Activated CD4-positive, alpha-beta T cell treated with anti-CD3 and anti-CD28 coated beads, Interleukin-2, Interleukin-6, amounts not matched to agents 100 ng/mL and 50 ng/mL, durations not matched to agents 16 hours and 8 hours (primary cell): ENCODE results near the gene PTCH1.

ENCODE experiments used
- DNase-seq: peaks from one replicate; pipeline ENCODE4 v3.0.0-alpha.2; 2020

PTCH1 gene

DNA sequence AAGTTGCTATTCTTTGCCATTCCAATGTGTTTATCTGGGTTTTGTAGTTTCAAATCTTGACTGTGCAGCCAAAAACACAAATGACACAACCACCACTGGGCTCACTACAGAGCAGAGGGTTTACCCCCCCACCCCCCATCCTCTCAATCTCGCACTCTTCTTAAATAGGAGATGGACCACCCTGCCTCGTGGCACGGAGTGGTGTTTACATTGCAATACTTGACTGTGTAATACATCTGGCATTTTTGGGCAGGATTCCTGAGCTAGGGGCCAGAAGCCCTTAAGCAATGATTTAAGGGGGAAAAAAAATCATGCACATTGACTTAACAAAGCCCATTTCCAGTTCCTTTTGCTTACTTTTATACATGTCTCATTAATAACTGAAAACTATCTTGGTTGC is 19.0 kb downstream of the PTCH1 start:
- DNase-seq, result no peak

DNA sequence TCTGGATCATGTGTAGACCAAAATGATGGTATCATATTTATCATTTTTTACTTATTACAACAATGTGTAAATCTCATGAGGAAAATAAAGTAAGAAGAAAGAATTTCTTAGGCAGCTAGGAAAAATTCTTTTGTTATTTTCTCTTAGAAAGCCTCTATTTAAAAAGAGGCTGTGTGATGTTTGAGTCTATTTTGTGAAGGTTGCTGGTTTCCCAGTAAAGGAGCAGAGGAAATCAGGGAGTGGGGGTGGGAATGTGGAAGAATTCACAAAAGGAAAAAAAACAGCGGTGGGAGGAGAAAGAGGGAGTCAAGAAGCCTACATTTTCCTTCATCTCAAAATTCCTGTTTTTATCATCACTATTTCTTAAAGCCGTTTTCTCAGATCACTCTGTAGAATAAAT is 20.1 kb downstream of the PTCH1 start:
- no peak for DNase-seq

DNA sequence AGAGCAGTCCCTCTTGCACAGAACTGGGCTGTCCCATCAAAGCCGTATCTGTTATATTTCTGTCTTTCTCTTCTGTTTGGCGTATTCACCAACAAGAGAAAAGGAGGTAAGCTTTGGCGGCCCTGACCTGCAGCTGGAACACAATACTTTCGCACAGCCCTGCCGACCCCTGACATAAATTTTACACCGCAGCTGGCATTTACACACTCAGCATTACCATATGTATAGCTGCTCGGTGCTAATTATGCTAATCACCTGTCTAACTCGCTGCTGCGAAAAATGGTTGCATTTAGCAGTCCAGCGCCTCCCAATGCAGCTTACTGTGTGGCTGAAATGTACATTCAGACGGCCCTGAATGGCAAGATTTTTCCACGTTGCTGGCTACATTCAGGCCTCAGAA is 20.8 kb downstream of the PTCH1 start:
- no peak for DNase-seq

DNA sequence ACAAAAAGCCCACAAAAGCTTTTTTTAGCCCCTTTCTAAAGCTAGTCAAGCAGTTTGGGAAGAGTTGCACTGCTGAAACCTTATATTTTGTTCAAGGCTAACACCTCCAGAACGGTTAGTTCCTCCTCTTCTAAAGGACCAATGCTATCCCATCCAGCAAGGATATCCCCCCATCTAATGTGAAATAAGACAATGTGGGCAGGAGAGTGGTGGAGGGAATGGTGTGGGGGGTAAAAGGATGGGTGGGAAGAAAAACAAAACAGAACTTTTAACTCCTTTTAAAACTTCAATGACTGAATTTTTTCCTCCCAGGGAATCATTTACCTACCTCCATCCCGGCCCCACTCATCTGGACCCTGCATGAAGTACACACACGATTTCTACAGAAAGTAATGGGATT is 21.2 kb downstream of the PTCH1 start:
- no peak for DNase-seq

DNA sequence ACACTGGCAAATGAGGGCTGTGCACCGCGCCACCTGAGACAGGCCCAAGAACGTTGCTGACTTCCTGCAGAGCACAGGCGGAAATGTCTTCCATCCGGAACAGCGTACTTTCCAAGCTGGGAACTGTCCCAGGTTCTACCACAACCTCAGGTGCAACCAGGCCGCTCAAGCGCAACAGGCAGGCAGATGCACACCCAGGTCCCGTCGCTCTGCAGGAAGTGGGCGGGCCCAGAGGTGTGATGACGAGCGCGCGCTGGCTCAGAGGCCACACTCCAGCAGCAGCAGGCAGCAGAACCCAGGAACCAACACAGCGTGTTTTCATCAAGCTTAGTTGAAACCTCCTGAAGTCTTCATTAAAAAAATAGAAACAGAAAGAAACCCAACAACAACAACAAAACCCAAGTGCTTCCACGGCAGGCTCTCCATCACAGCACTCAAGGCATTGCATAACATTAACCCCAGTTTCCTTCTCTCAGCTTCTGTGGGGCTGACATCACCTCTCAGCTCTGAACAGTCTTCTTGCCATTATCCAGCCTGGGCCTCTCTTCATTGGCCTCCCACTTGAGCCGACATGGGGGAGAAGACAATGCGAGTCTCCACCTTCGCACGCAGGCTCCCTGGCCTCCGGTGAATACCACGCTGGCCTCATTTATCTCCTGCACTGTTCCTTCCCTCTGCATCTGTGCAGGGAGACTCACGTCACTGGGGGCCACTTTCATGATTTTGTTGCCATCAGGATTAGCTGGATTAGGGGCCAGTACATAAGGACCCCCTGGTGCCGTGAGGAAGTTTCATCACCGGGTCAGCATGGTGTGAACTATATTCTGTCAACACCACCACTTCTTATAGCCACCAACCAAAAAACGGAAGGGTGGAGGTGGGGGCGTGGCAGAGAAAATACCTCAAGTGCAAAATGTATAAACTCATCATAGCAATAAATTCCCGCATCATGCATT is 22.1 kb downstream of the PTCH1 start:
- peak; percentile 81 for DNase-seq

DNA sequence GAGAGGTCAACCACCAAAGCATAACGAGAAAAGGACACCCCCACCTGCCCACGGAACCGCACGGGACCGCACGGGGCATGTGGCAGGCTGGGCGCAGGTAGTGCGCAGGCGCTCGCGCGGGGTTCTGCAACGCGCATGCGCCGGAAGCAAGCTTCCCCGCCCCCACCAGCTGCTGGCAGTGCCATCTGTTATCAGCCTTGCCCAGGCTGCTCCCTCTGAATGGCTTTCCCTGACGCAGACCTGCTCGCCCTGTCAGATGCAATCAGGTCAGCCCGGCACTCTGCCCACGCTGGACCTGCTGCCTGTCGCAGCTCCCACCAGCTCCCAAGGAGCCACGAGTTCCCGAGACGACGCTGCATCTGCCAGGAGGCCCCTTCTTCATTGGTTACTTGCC is 22.8 kb downstream of the PTCH1 start:
- DNase-seq, result no peak

DNA sequence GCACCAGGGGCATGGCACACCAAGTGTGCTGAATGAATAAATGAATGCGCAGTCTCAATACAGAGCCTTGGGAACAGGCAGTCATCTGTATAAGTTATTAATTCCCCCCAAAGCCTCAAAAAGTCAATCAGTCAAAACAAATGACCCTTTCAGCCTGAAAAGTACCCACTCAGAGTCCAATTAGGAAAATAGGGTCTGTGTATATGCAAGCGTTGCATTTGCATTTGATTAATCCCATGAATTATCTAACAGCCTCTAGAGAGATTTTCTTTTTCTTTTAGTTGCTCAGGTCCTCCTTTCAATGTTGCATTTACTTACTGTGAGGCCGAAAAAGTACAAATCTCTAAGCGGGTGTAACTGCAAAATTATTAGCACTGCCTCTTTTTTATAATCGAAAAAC is 23.4 kb downstream of the PTCH1 start:
- no peak for DNase-seq

DNA sequence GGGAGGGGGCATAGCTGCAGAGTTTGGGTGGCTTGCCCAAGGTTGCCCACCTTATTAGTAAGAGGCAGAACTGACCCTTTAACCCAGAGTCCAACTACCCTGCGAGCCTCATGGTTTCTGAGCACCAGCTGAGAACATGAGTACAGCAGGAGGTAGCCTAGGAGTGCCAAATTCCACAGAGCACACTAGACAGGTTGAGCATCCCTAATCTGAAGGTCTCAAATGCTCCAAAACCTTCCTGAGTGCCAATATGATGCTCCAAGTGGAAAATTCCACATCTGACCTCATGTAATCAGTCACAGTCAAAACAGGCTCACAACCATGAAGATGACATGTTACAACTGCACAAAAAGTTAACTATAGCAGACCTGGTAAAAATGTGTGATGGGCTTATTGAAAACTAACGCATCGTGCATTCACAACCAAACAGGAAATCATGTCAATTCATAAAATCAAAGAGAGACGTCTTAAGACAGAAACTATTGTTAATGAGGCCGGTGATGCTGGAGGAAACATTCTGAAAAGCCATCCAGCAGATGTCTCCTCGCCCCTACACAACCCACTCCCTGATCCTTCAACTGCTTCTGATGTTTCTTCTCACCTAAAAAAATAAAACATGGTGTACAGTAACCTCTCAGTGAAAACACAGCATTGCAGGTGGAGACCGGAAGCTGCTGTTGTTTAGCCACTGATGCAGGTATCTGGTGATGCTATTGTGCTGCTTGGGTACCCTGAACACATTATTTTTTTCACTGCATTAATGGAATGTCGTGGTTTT is 25.0 kb downstream of the PTCH1 start:
- no peak for DNase-seq

DNA sequence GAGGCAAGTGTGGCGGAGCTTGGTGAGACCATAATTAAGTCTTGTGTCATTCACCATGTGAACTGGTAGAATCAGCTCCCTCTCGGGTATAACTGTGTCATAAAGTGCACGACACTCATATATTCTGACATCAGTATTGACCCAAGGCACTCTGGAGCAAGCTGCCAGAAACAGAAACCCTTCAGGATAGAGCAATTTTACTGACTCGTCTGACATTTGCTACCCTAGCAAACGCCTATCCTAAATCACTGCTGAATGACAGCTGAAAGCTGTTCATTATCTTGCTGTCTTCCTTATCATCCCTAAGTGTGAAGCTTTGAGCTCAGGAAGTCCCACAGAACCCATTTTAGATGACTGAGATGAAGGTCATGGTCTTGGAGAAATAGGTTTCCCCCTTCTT is 27.8 kb downstream of the PTCH1 start:
- no peak for DNase-seq

DNA sequence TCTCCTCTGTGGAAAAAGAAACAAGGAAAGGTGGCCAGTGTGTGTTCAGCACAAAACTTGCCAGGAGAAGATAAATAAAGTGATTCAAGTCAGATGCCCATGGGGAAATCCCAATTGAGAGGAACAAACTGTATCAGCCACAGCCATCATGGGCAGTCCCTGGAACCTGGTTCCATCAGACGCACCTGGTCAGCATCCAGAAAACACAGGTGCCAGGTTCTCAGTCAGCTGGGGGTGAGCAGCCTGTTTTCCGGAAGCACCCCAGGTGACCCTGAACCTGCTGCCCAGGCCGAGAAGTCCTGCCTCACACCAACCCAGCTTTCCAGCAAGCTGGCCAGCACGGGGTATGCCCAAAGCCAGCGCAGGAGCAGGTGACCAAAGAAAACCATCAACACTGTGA is 30.5 kb downstream of the PTCH1 start:
- DNase-seq, result no peak

DNA sequence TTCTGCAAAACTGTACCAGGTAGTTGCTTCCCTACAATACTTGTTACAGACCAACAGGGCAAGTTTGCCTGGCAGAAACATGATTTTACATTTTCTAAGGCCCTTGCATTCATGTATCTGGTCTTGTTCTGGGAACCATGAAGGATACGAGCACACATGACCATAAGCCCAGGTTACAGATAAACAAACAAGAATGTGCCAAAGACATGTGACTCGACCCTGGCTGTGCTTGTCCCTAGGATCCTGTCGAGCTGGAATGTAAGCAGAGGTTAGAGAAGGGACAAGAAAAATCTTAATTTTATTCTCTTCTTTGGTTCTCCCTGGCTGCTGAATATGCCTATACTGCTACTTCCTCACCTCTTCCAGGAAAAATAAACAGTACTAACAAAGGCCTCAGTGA is 32.5 kb downstream of the PTCH1 start:
- DNase-seq, result no peak

DNA sequence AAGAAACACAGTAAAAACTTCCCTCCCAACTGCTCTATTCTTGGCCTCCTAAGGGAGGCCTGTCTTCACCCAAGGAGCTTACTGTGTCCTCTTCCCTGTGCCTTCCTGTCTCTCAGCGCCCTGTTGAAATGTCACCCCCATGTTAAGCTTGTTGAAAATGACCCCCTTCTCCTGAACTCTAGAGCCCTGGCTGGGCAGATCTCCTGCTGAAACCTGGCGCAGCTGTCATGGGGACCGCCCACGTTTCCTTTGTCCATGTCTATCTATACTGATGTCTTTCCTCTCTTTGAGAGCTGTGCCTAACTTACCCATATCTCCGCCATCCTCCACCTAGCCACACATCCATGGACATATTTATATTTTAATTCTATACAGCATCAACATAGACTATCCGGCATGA is 33.3 kb downstream of the PTCH1 start:
- DNase-seq, result no peak

DNA sequence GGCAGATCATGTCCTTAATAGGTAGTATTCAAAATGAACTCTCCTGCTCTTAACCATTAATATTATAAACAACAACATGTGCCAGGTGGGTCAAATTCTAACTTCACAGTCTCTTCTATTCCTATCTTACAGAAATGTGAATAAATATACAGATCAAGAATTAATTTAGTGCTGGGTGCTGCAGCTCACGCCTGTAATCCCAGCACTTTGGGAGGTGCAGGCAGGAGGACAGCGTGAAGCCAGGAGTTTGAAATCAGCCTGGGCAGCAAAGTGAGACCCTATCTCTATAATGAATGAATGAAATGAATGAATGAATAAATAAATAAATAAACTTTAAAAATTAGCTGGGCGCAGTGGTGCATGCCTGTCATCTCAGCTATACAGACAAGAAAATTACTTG is 34.1 kb downstream of the PTCH1 start:
- no peak for DNase-seq

DNA sequence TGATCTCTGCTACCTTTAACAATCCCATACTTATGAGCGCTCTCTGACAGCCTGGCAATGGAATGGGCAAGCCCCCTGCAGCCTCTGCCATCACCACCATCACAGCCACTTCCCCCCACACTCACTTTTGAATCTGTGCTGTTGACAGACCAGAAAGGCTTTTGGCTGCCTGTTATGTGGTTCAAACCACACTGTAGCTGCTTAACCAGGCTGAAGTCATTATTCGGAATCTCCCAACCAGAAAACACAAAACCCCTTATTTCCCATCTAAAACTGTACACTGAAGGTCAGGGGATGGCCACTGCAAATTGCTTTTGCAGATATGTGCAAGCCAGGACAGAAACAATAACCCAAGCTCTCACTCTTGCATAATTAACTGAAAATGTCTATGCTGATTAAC is 35.8 kb downstream of the PTCH1 start:
- no peak for DNase-seq

DNA sequence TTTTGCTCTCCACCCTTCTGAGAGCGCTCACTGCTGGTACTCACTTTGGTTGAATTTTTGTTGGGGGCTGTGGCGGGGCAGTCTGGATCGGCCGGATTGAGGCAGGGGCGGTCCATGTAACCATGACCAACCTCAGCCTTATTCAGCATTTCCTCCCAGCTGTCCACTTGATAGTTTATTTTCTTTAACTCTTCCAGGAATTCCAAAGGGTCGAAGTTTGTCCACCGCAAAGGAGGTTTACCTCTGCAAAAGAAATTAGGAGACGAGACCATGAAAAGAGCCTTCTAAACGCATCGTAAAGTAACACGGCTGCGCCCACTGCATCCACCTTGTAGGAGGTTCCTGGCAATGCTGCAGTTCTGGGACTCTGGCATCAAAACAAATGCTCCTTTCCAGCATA is 36.4 kb downstream of the PTCH1 start:
- no peak for DNase-seq

DNA sequence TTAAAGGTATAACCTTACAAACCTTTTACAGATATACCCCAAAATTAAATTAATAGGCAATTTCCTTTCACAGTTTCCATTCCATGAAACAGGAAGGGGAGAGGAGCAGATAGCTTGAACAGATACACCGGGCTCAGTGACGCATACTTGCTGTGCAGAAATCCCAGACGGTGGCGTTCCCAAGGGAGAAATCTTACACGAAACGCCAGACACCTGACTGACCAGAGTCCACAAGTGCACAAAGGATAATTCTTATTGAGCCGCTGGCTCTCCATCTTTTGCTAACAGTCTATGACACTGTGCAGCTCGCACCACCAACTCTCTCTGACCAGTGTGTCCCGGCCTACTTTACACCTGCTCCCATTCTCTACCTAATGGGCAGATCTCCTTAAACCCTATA is 37.4 kb downstream of the PTCH1 start:
- no peak for DNase-seq

DNA sequence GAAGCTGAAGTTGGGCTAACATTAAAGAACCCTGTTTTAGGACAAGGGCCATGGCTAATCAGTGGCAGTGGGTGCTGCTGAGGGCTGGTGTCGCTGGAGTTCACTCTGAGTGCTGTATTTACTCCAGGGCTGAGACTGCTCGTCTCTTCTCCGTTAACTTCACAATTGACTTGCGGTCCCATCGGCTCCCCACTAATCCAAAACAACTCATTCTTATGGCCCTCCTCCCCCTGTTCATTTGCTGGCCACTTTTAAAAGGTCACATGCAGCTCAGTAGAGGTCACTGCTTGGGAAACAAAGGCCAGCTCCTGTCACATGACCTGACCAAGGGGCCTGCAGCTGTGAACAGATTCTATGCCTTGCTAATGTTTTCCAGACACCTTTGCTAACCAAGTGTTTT is 38.4 kb downstream of the PTCH1 start:
- DNase-seq, result no peak

DNA sequence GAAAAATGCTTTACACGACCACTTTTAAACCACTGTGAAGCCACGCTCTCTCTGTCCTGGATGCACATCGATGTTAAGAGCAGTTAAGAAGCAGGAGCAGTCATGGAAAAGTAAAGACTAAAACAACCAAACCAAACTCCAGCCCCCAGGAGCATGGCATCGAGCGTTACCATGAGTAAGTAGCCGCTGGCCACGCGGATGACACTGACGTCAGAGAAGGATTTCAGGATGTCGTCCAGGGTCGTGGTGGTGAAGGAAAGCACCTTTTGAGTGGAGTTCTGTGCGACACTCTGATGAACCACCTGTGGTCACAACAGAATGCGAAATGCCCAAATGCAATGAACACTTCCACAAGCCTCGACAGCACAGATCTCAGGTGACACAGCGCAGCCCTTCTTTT is 38.9 kb downstream of the PTCH1 start:
- DNase-seq, result no peak

DNA sequence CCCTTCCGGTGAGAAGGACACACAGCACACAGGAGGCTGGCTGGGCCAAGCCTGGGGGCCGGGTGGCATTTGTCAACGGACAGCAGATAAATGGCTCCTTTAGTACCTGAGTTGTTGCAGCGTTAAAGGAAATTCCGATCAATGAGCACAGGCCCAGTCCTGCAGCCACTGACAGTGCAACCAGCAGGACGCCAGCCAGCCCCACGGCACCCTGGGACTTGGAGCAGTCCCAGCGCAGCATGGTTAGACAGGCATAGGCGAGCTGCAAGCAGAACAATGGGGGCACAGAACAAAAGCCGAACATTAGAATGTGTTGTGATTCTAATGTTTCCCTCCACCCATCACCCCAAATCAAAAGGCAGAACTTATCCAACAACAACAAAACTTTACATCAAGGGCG is 39.3 kb downstream of the PTCH1 start:
- DNase-seq, result no peak

DNA sequence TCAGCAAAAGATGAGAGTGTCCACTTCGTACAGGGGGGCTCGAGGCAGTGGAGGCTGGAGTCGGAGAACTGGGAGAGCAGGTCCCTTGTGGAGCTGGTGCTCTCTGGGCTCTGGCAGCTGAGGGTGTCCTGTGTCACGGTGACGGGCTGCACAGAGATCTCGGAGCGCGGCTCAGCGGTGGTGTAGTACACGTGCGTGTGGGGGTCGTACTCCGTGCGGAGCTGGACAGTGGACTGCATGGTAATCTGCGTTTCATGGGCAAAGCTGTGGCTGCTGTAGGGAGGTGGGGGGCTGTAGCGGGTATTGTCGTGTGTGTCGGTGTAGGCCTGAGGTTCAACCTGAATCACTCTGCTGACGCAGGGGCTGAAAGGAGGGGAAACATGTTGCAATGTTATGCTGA is 48.0 kb downstream of the PTCH1 start:
- no peak for DNase-seq

DNA sequence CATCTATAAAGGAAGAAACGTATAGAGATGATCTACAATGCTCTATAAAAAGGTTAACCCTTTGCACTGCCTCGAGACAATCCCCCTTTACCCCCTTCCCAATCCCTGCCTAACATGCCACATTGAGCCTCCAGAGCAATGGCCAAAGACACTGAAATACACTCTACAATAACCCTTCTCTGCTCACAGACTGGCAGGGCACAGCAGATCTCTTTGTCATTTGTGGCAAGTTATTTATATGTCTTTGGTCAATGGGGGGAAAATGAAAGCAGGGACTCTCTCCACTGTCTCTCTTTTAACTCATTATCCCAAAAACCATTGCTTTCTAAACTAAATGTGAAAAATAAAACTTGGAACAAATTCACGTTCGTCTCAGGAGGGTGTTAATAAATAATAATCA is 51.7 kb downstream of the PTCH1 start:
- no peak for DNase-seq

DNA sequence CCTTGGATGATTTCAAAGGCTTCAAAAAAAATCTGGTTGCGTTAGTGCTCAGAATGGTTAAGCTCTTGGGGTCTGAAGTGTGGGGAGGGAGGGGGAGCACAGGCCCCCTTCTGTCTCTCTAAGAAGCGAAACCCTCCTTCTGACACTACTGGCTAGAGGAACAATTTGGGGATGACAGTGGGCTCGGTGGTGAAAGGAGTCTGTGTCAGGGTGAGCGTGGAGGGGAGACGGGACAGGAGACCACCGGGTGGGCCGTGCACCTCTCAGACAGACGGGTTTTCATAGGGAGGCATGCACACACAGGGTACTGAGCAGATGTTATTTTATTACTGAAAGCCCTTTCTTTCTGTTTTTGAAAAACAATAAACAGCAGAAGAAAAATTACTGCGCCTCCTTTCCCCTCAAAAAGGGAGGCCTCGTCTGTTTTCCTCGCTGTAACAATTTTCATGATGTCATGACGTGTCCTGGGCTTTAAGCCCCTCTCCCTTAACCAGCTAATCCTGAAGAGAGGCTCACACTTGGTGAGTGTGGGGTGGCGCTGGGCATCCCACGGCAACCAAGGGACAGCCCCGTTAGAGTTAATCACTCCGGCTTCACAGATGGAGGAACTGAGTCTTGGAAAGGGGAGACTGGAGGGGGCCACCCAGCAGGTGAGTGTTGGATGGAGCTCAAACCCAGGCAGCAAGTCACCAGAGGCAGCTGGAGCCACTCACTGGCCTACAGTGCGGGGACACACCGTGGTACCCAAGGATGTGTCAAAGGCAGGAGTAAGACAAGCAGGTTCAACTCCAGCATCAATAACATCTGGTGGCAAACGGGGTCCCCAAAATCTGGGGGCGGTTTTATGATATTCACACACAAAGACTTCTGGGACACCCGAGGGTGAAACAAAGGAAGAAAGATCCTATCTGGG is 53.4 kb downstream of the PTCH1 start:
- no peak for DNase-seq
